Activated CD8-positive, alpha-beta memory T cell treated with anti-CD3 and anti-CD28 coated beads for 48 hours (primary cell): ENCODE data around the gene PRPF4.
"Not testable (repeated sequence)": the region's sequence is repeated elsewhere in the genome, so short reads cannot be mapped to it uniquely, and the experiment has no call there.

Experiments used
- DNase-seq, 3 experiments: peaks; one replicate each; pipeline ENCODE4 v3.0.0-alpha.2; 2020; ENCODE audit warnings: low read depth in 2 of 3, low spot score in 2 of 3

PRPF4 gene

GRCh38 chr9:113267911-113268566, 7.4 kb upstream of the PRPF4 start:
- DNase-seq = no peak

- no peak for DNase-seq
Observed at GRCh38 chr9:113269355-113269754, 6.1 kb upstream of the PRPF4 start.

GRCh38 chr9:113269871-113270270, 5.6 kb upstream of the PRPF4 start:
- no peak for DNase-seq

- DNase-seq = no peak
Observed at GRCh38 chr9:113274474-113275156, 843 bp upstream of the PRPF4 start.

- no peak for DNase-seq
Observed at GRCh38 chr9:113278840-113279239, 3.4 kb downstream of the PRPF4 start.

GRCh38 chr9:113281356-113281755, 5.9 kb downstream of the PRPF4 start:
- no peak for DNase-seq

- no peak for DNase-seq
Observed at GRCh38 chr9:113289091-113289490, 13.6 kb downstream of the PRPF4 start.

GRCh38 chr9:113290052-113290607, 14.7 kb downstream of the PRPF4 start:
- DNase-seq = no peak

GRCh38 chr9:113293285-113293878, 17.9 kb downstream of the PRPF4 start:
- no peak for DNase-seq

- DNase-seq = not testable (repeated sequence)
Observed at GRCh38 chr9:113296247-113296646, 20.8 kb downstream of the PRPF4 start.

GRCh38 chr9:113296796-113297558, 21.5 kb downstream of the PRPF4 start:
- DNase-seq = no peak

- DNase-seq = no peak
Observed at GRCh38 chr9:113298311-113298710, 22.9 kb downstream of the PRPF4 start.

GRCh38 chr9:113298924-113299770, 23.7 kb downstream of the PRPF4 start:
- no peak for DNase-seq

- no peak for DNase-seq
Observed at GRCh38 chr9:113299800-113300292, 24.4 kb downstream of the PRPF4 start.

- no peak for DNase-seq
Observed at GRCh38 chr9:113301548-113301947, 26.1 kb downstream of the PRPF4 start.

GRCh38 chr9:113302792-113303418, 27.4 kb downstream of the PRPF4 start, which contains the start of gene RNF183:
Gene RNF183, minus strand, starts transcription at chr9:113303376. Its CDS starts 5,192 bp downstream, at chr9:113298184.
- no peak for DNase-seq

GRCh38 chr9:113306566-113306965, 31.1 kb downstream of the PRPF4 start:
- DNase-seq = no peak

GRCh38 chr9:113307396-113307975, 32.0 kb downstream of the PRPF4 start:
- DNase-seq = no peak

GRCh38 chr9:113309204-113309813, 33.9 kb downstream of the PRPF4 start:
- DNase-seq = no peak
